ENCODE measurements around the gene FMN1. TPM values are rescaled to one million over a fixed set of nuclear protein-coding genes. Genes with fewer than 3 reads are reported as not detected.

FMN1 gene
- total RNA-seq, 4 donors from 2014 or later: 32.6 to 102 (median 63.0) TPM

- in situ Hi-C loops (cut with MboI; ENCODE audit: low pct_ligation_motif_present in 1 of 4, low pct_unique_long_range_greater_than_20kb in 1 of 4, low sequenced_read_pairs in 3 of 4) (no loop called here), intact Hi-C loops (cut with DNase I; ENCODE audit: low total_unique reads) (no loop called here)
- H3K9me3 ChIP-seq: no peaks in the 10 kb centered on the region
- H3K36me3 ChIP-seq: no peaks in the 10 kb centered on the region
- TF ChIP-seq EP300 (IDR thresholded peaks at IDR 0.05; ENCODE audit: low read depth) (no peak), CTCF (IDR thresholded peaks at IDR 0.05) (no peak), POLR2A (IDR thresholded peaks at IDR 0.05) (peak; percentile 92), POLR2AphosphoS5 (IDR thresholded peaks at IDR 0.05) (peak; percentile 33 to 90 (median 81))
- no peaks in the 10 kb centered on the region for H3K27me3 ChIP-seq
- peak overlapping the region; percentile 80 to 90 (median 89) for H3K27ac ChIP-seq
- peak; percentile 89 for DNase-seq
- H3K4me1 ChIP-seq: peaks cover 4 to 35% (median 17%) of the 10 kb centered on the region in 4 donors
- WGBS, 2 donors (ENCODE audit: low coverage in 1 of 2): 34% methylated on average over 14 of the region's 14 CpGs; no CpG with 5 or more reads in 1 of the 2 donors
- H3K4me3 ChIP-seq: peak overlapping the region in 3 of 4 donors; percentile 25 to 40 (median 35)
These were observed 126.5 kb downstream of the FMN1 start for GRCh38 chr15:33068007-33068481.

GRCh38 chr15:33067456-33067855 lies 127.1 kb downstream of the FMN1 start:
- TF ChIP-seq POLR2A (IDR thresholded peaks at IDR 0.05): no peak
- TF ChIP-seq CTCF (IDR thresholded peaks at IDR 0.05): no peak
- TF ChIP-seq POLR2AphosphoS5 (IDR thresholded peaks at IDR 0.05): no peak
- no peak for TF ChIP-seq EP300 (IDR thresholded peaks at IDR 0.05; ENCODE audit: low read depth)
- intact Hi-C loops (cut with DNase I; ENCODE audit: low total_unique reads) (no loop called here), in situ Hi-C loops (cut with MboI; ENCODE audit: low pct_ligation_motif_present in 1 of 4, low pct_unique_long_range_greater_than_20kb in 1 of 4, low sequenced_read_pairs in 3 of 4) (no loop called here)
- Histone ChIP-seq H3K9me3 (no peaks in the 10 kb centered on the region), H3K4me1 (peaks cover 4 to 35% (median 17%) of the 10 kb centered on the region in 4 donors), H3K4me3 (peak overlapping the region; percentile 2 to 40 (median 30)), H3K36me3 (no peaks in the 10 kb centered on the region), H3K27me3 (no peaks in the 10 kb centered on the region), H3K27ac (peak overlapping the region; percentile 80 to 90 (median 89))
- no peak for DNase-seq
- 34 to 38% methylated on average over 4 to 9 of the region's 9 CpGs for WGBS, 2 donors (ENCODE audit: low coverage in 1 of 2)

- intact Hi-C loops (cut with DNase I; ENCODE audit: low total_unique reads): no loop called here
- 57 to 60% methylated on average over 1 to 8 of the region's 8 CpGs for WGBS, 2 donors (ENCODE audit: low coverage in 1 of 2)
- H3K4me3 ChIP-seq: peak overlapping the region in 3 of 4 donors; percentile 25 to 40 (median 35)
- H3K36me3 ChIP-seq: no peaks in the 10 kb centered on the region
- H3K27me3 ChIP-seq: no peaks in the 10 kb centered on the region
- no peaks in the 10 kb centered on the region for H3K9me3 ChIP-seq
- TF ChIP-seq CTCF (IDR thresholded peaks at IDR 0.05) (no peak), EP300 (IDR thresholded peaks at IDR 0.05; ENCODE audit: low read depth) (no peak), POLR2AphosphoS5 (IDR thresholded peaks at IDR 0.05) (no peak), POLR2A (IDR thresholded peaks at IDR 0.05) (no peak)
- peaks cover 4 to 35% (median 17%) of the 10 kb centered on the region in 4 donors for H3K4me1 ChIP-seq
- DNase-seq: peak; percentile 27
- H3K27ac ChIP-seq: peak overlapping the region; percentile 80 to 90 (median 89)
- in situ Hi-C loops (cut with MboI; ENCODE audit: low pct_ligation_motif_present in 1 of 4, low pct_unique_long_range_greater_than_20kb in 1 of 4, low sequenced_read_pairs in 3 of 4): no loop called here
These were observed 127.9 kb downstream of the FMN1 start for GRCh38 chr15:33066584-33066983.

- peaks cover 4 to 45% (median 22%) of the 10 kb centered on the region in 4 donors for H3K4me1 ChIP-seq
- TF ChIP-seq POLR2AphosphoS5 (IDR thresholded peaks at IDR 0.05): no peak
- TF ChIP-seq POLR2A (IDR thresholded peaks at IDR 0.05): no peak
- TF ChIP-seq CTCF (IDR thresholded peaks at IDR 0.05): no peak
- TF ChIP-seq EP300 (IDR thresholded peaks at IDR 0.05; ENCODE audit: low read depth): no peak
- peak overlapping the region; percentile 6 to 80 (median 26) for H3K27ac ChIP-seq
- peak overlapping the region in 2 of 4 donors; percentile 6 to 40 for H3K4me3 ChIP-seq
- 20 to 28% methylated on average over 3 of the region's 3 CpGs for WGBS, 2 donors (ENCODE audit: low coverage in 1 of 2)
- DNase-seq: no peak
- no peaks in the 10 kb centered on the region for H3K9me3 ChIP-seq
- intact Hi-C loops (cut with DNase I; ENCODE audit: low total_unique reads) (no loop called here), in situ Hi-C loops (cut with MboI; ENCODE audit: low pct_ligation_motif_present in 1 of 4, low pct_unique_long_range_greater_than_20kb in 1 of 4, low sequenced_read_pairs in 3 of 4) (no loop called here)
- peaks cover 0 to 3% (median 0%) of the 10 kb centered on the region in 4 donors for H3K36me3 ChIP-seq
- no peaks in the 10 kb centered on the region for H3K27me3 ChIP-seq
These were observed 129.6 kb downstream of the FMN1 start for GRCh38 chr15:33064878-33065277.

Measured in transverse colon (tissue), 4 donors.